HCEC 1CT (cell line): ENCODE results near the gene SRL.

Experiments
- DNase-seq: peaks from one replicate; pipeline ENCODE4 v3.0.0-alpha.2; 2017

Gene SRL

GRCh38 chr16:4241928-4242283, at the start of gene SRL:
Gene SRL, minus strand, starts transcription at chr16:4242080. Its CDS starts 13 bp downstream, at chr16:4242067.
- no peak for DNase-seq

GRCh38 chr16:4290236-4290830, 48.5 kb upstream of the SRL start:
- DNase-seq: peak; percentile 76

- peak; percentile 75 for DNase-seq
These were observed 46.5 kb upstream of the SRL start for GRCh38 chr16:4288148-4288921.

GRCh38 chr16:4285167-4285566, 43.3 kb upstream of the SRL start:
- DNase-seq: no peak

- peak; percentile 68 for DNase-seq
These were observed 42.1 kb upstream of the SRL start for GRCh38 chr16:4283939-4284338.

GRCh38 chr16:4283441-4283840, 41.6 kb upstream of the SRL start:
- DNase-seq: no peak

- no peak for DNase-seq
These were observed 38.7 kb upstream of the SRL start for GRCh38 chr16:4280625-4281024.

GRCh38 chr16:4277987-4278513, 36.2 kb upstream of the SRL start:
- DNase-seq: no peak

GRCh38 chr16:4275861-4276260, 34.0 kb upstream of the SRL start:
- no peak for DNase-seq

GRCh38 chr16:4273858-4274311, 32.0 kb upstream of the SRL start:
- DNase-seq: peak; percentile 35

GRCh38 chr16:4272114-4272956, 30.5 kb upstream of the SRL start:
- DNase-seq: peak; percentile 45

- peak; percentile 95 for DNase-seq
These were observed 29.6 kb upstream of the SRL start for GRCh38 chr16:4271176-4272113.

- no peak for DNase-seq
These were observed 28.7 kb upstream of the SRL start for GRCh38 chr16:4270595-4270994.

GRCh38 chr16:4270091-4270490, 28.2 kb upstream of the SRL start:
- DNase-seq: no peak

- DNase-seq: peak; percentile 19
These were observed 24.5 kb upstream of the SRL start for GRCh38 chr16:4266372-4266771.

- no peak for DNase-seq
These were observed 23.8 kb upstream of the SRL start for GRCh38 chr16:4265676-4266075.

- no peak for DNase-seq
These were observed 22.7 kb upstream of the SRL start for GRCh38 chr16:4264546-4264945.

- DNase-seq: peak; percentile 87
These were observed 21.9 kb upstream of the SRL start for GRCh38 chr16:4263504-4264436.

GRCh38 chr16:4262303-4262835, 20.5 kb upstream of the SRL start:
- no peak for DNase-seq

- peak; percentile 10 for DNase-seq
These were observed 19.8 kb upstream of the SRL start for GRCh38 chr16:4261557-4262172.
